HEK293T (cell line): ENCODE data around the gene KRT35.

ENCODE experiments used
- CTCF ChIA-PET: fragments of 350-600 bp; formaldehyde crosslinking; extraction: SDS; loops from one replicate; lab custom pipeline; 2021; ENCODE audit warnings: antibody characterized with exemption, inconsistent platforms; lab: Yijun Ruan, JAX
- POLR2A ChIA-PET: fragments of 350-600 bp; formaldehyde crosslinking; extraction: SDS; loops from one replicate; lab custom pipeline; 2020; ENCODE audit warnings: antibody characterized with exemption, inconsistent platforms; lab: Yijun Ruan, JAX
- DNase-seq: peaks from one replicate; pipeline ENCODE4 v3.0.0; 2012; ENCODE audit warnings: mixed read lengths; ENCODE audit errors: extremely low spot score
- ARNT ChIP-seq: fragments of 450-650 bp; IDR thresholded peaks from 2 replicates; pipeline ENCODE4 v1.6.1; 2017; ENCODE audit warnings: mild to moderate bottlenecking
- BHLHE40 ChIP-seq: fragments of 450-650 bp; IDR thresholded peaks from 2 replicates; pipeline ENCODE4 v1.6.1; 2016; ENCODE audit warnings: mild to moderate bottlenecking, moderate library complexity, borderline replicate concordance
- CTBP1 ChIP-seq: fragments of 450-650 bp; IDR thresholded peaks from 2 replicates; pipeline ENCODE4 v1.6.1; 2016; ENCODE audit warnings: borderline replicate concordance
- ELF4 ChIP-seq: fragments of 450-650 bp; IDR thresholded peaks from 2 replicates; pipeline ENCODE4 v1.6.1; 2017; ENCODE audit warnings: antibody characterized with exemption
- FOXA1 ChIP-seq: fragments of 450-650 bp; IDR thresholded peaks from 2 replicates; pipeline ENCODE4 v1.6.1; 2016; ENCODE audit warnings: mild to moderate bottlenecking
- FOXK2 ChIP-seq: fragments of 450-650 bp; IDR thresholded peaks from 2 replicates; pipeline ENCODE4 v1.6.1; 2016; ENCODE audit warnings: mild to moderate bottlenecking
- FOXM1 ChIP-seq: fragments of 450-650 bp; IDR thresholded peaks from 2 replicates; pipeline ENCODE4 v1.6.1; 2017; ENCODE audit warnings: mild to moderate bottlenecking, borderline replicate concordance
- HDGF ChIP-seq: fragments of 450-650 bp; IDR thresholded peaks from 2 replicates; pipeline ENCODE4 v1.6.1; 2017; ENCODE audit warnings: antibody characterized with exemption, borderline replicate concordance
- L3MBTL2 ChIP-seq: fragments of 450-650 bp; conservative IDR thresholded peaks from 2 replicates; pipeline ENCODE4 v1.6.1; 2016; ENCODE audit warnings: mild to moderate bottlenecking
- LEF1 ChIP-seq: fragments of 450-650 bp; IDR thresholded peaks from 2 replicates; pipeline ENCODE4 v1.6.1; 2017; ENCODE audit warnings: mild to moderate bottlenecking, borderline replicate concordance
- NFRKB ChIP-seq: fragments of 450-650 bp; IDR thresholded peaks from 2 replicates; pipeline ENCODE4 v1.6.1; 2016; ENCODE audit warnings: mild to moderate bottlenecking, moderate library complexity
- SP1 ChIP-seq: fragments of 450-650 bp; IDR thresholded peaks from 2 replicates; pipeline ENCODE4 v1.6.1; 2017
- SUZ12 ChIP-seq: fragments of 450-650 bp; IDR thresholded peaks from 2 replicates; pipeline ENCODE4 v1.6.1; 2016; ENCODE audit warnings: mild to moderate bottlenecking
- TARDBP ChIP-seq: fragments of 450-650 bp; IDR thresholded peaks from 2 replicates; pipeline ENCODE4 v1.6.1; 2016
- ZNF384 ChIP-seq: fragments of 450-650 bp; IDR thresholded peaks from 2 replicates; pipeline ENCODE4 v1.6.1; 2016
- TF ChIP-seq, protein P1 (sequence below): fragments of 450-650 bp; IDR thresholded peaks from 2 replicates; pipeline ENCODE4 v1.6.1; 2016

The KRT35 gene

DNA sequence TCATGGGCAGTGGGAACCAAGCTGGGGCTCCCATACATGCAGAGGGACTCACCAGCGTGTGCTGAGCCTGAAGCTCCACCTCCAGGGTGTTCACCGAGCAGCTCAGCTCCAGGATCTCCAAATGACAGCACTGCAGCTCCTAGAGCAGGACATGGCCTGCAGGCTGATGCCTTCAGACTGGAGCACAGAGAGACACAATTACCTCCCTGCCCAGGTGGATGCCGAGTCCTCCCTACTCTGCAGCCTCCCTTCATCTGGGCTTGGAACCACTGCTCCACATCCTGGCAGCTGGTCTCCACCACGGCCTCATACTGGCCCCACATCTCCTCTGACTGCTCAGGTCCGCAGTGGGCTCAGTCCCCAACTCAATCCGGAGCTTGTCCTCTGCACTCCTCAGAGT lies 31.9 kb downstream of the KRT35 start:
- CTCF ChIA-PET: no interaction called here
- TF ChIP-seq HDGF (no peak), LEF1 (no peak), ARNT (no peak), FOXA1 (no peak), FOXK2 (no peak), ZNF384 (no peak), FOXM1 (no peak), BHLHE40 (no peak), CTBP1 (no peak), TARDBP (no peak), SUZ12 (no peak), ELF4 (no peak), L3MBTL2 (no peak), SP1 (no peak)
- TF ChIP-seq, protein P1, sequence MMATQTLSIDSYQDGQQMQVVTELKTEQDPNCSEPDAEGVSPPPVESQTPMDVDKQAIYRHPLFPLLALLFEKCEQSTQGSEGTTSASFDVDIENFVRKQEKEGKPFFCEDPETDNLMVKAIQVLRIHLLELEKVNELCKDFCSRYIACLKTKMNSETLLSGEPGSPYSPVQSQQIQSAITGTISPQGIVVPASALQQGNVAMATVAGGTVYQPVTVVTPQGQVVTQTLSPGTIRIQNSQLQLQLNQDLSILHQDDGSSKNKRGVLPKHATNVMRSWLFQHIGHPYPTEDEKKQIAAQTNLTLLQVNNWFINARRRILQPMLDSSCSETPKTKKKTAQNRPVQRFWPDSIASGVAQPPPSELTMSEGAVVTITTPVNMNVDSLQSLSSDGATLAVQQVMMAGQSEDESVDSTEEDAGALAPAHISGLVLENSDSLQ: no peak

DNA sequence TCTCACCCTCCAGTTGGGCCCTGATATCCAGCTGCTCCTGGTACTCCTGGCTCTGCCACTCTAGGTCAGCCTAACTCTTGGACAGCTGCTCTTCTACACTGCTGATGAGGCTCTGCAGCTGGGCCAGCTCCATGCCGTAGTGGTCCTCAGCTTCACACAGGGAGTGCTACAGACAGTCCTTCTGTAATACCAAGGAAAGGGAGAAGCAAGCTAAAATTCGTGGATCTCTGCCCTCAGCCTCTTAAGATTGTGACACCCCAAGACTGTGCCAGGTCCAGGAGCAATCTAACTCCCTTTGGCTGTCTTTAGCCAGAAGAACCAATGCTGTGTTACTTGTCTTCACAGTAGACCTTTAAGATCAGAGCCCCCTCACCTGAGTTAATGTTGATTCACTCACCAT lies 32.4 kb downstream of the KRT35 start:
- TF ChIP-seq SUZ12 (no peak), LEF1 (no peak), ZNF384 (no peak), BHLHE40 (no peak), TARDBP (no peak), SP1 (no peak), L3MBTL2 (no peak), CTBP1 (no peak)
- TF ChIP-seq, protein P1: no peak
- DNase-seq: no peak
- ChIA-PET POLR2A (no interaction called here), CTCF (no interaction called here)

More for the DNA sequence above, 31.9 kb downstream of the KRT35 start:
- POLR2A ChIA-PET: no interaction called here
- no peak for DNase-seq

DNA sequence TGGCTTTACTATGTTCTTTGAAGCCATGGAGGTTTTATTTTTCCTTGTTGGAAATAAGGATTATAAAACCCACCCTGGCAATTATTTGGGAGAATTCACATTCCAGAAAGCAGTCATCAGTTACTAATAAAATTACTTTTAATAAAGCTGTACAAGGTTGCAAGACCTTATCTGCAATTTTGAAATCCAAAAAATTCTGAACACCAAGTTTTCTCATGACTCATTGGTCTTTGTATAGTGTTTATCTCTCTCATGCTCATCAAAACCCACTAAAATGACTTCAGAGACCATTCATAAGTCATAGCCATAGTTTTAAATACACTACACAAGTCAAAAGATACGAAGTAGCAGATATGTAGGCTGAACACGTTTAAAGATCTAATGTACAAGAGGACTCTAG lies 34.1 kb downstream of the KRT35 start:
- DNase-seq: no peak
- POLR2A ChIA-PET: no interaction called here

DNA sequence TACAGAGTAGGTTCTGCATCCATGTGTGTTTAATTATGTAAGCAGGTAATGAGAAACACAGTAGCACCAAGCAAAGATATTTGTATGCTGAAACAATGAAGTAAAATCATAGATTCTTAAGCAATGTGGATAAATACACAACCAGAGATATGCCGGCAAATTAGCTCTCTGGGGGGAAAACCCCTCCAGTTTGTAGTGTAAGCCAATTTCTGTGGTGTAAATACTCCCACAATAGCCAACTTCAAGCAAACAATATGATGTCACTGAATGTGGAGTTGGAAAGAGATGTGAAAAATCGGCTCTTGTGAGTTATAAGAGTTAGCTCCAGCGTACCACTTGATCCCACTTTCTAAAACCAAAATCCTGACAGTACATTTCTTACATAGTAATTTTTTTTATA lies 36.3 kb downstream of the KRT35 start:
- CTCF ChIA-PET: no interaction called here
- POLR2A ChIA-PET: no interaction called here
- TF ChIP-seq SP1: no peak
- no peak for TF ChIP-seq ARNT
- TF ChIP-seq FOXK2: no peak
- no peak for TF ChIP-seq HDGF
- TF ChIP-seq L3MBTL2: no peak
- TF ChIP-seq, protein P1: no peak
- no peak for TF ChIP-seq SUZ12
- no peak for TF ChIP-seq CTBP1
- no peak for TF ChIP-seq FOXA1
- no peak for TF ChIP-seq ZNF384
- TF ChIP-seq LEF1: no peak
- TF ChIP-seq NFRKB: no peak
- no peak for TF ChIP-seq FOXM1
- no peak for TF ChIP-seq TARDBP
- no peak for TF ChIP-seq ELF4
- no peak for TF ChIP-seq BHLHE40
- no peak for DNase-seq

More for the DNA sequence above, 34.1 kb downstream of the KRT35 start:
- TF ChIP-seq TARDBP: no peak
- TF ChIP-seq SP1: no peak
- TF ChIP-seq FOXK2: no peak
- no peak for TF ChIP-seq ARNT
- no peak for TF ChIP-seq L3MBTL2
- TF ChIP-seq BHLHE40: no peak
- TF ChIP-seq FOXM1: no peak
- TF ChIP-seq, protein P1: no peak
- no peak for TF ChIP-seq ZNF384
- no peak for TF ChIP-seq FOXA1
- no peak for TF ChIP-seq SUZ12
- TF ChIP-seq CTBP1: no peak
- TF ChIP-seq LEF1: no peak
- no peak for TF ChIP-seq ELF4
- TF ChIP-seq NFRKB: no peak
- no peak for TF ChIP-seq HDGF
- CTCF ChIA-PET: interaction anchor here (1.0 kb wide), 1 partner anchor 216 kb away, joined by 3 read pairs; no protein-coding TSS in a partner anchor

DNA sequence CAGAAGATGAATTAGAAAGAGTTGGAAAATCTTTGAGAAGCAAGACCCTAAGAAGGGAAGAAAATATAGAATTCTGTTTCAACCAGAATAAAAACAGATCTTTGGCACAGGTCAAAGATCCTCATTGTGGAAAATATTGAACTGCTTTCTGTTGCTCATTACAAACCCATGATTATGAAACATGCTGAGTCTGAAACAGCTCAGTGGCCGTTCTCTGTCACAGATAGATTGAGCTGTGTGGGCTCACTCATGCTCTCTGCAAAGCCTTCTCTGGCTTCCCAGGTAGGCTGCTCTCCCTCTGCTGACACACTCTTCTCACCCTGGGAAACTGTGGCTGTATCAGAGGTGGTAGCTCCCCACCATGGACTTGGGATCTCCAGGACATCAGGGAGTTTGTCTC lies 36.8 kb downstream of the KRT35 start:
- TF ChIP-seq, protein P1: no peak
- no peak for DNase-seq
- POLR2A ChIA-PET: no interaction called here
- CTCF ChIA-PET: no interaction called here
